Measurements from ENCODE around the gene USO1. TPM values are rescaled to one million over a fixed set of nuclear protein-coding genes. Genes with fewer than 3 reads are reported as not detected.

USO1 gene
- total and polyA plus RNA-seq, 9 of the 15 experiments (the other 6 are each of a cell fraction or from before 2014, with no cell fraction given): 19.3 to 97.8 (median 48.5) TPM

GRCh38 chr4:75717408-75717807 lies 7.0 kb upstream of the USO1 start:
- no TSS peak for BruUV-seq (replicated peaks)
- no peak overlapping the region for H2AFZ ChIP-seq (ENCODE audit: low read depth, low read length)
- H3K36me3 ChIP-seq (ENCODE audit: control insufficient read depth, insufficient read depth, low read length): peaks cover 3% of the 10 kb centered on the region; the same call in 1 of the 3 replicates
- peaks cover 10% of the 10 kb centered on the region for H3K79me2 ChIP-seq (ENCODE audit: control insufficient read depth, insufficient read depth, low read length)
- H3K27me3 ChIP-seq (ENCODE audit: control insufficient read depth in 2 of 2, insufficient read depth in 2 of 2, low read length in 2 of 2): no peaks in the 10 kb centered on the region
- in situ Hi-C loops (cut with MboI): no loop called here
- no peaks in the 10 kb centered on the region for H3K9me3 ChIP-seq (replicated peaks; ENCODE audit: control insufficient read depth, insufficient read depth, low read depth, low read length)
- H3K4me1 ChIP-seq (replicated peaks in 1 of 2; ENCODE audit: control insufficient read depth in 2 of 2, insufficient read depth in 2 of 2, low read length in 2 of 2): peaks cover 4 to 5% of the 10 kb centered on the region in 2 experiments; a peak in 1 of 5 replicates
- no peak for FAIRE-seq
- ChIA-PET POLR2A (no interaction called here), CTCF (ENCODE audit: low intra/inter-chr PET ratio) (no interaction called here)
- H3K4me2 ChIP-seq (ENCODE audit: insufficient read depth, low read length): no peak overlapping the region
- H3K27ac ChIP-seq (ENCODE audit: extremely low read depth, low read depth, low read length): no peak overlapping the region
- no peak for ATAC-seq
- 77% methylated on average over 1 of the region's 1 CpG for WGBS (ENCODE audit: insufficient coverage, low coverage, missing lambda C conversion rate)
- H3K9ac ChIP-seq (ENCODE audit: insufficient read depth in 1 of 2, low read depth in 2 of 2, low read length in 2 of 2): no peak overlapping the region
- no peak for DNase-seq (ENCODE audit: extremely low read depth in 1 of 4, low spot score in 3 of 4)
- H3K9me1 ChIP-seq (ENCODE audit: control insufficient read depth, insufficient read depth, low read length): no peaks in the 10 kb centered on the region
- TF ChIP-seq FOXA1 (IDR thresholded peaks at IDR 0.05; ENCODE audit: borderline replicate concordance): no peak
- no peak for TF ChIP-seq ZFP30 (CRISPR knock-in tag; IDR thresholded peaks at IDR 0.05; ENCODE audit: borderline replicate concordance)
- TF ChIP-seq PHB2 (IDR thresholded peaks at IDR 0.05; ENCODE audit: low read depth): no peak
- TF ChIP-seq CBX8 (IDR thresholded peaks at IDR 0.05; ENCODE audit: borderline replicate concordance, extremely low read depth, low read depth, low read length, poor library complexity, severe bottlenecking): no peak
- no peak for TF ChIP-seq ZNF124 (CRISPR knock-in tag; IDR thresholded peaks at IDR 0.05)
- TF ChIP-seq, protein P1, sequence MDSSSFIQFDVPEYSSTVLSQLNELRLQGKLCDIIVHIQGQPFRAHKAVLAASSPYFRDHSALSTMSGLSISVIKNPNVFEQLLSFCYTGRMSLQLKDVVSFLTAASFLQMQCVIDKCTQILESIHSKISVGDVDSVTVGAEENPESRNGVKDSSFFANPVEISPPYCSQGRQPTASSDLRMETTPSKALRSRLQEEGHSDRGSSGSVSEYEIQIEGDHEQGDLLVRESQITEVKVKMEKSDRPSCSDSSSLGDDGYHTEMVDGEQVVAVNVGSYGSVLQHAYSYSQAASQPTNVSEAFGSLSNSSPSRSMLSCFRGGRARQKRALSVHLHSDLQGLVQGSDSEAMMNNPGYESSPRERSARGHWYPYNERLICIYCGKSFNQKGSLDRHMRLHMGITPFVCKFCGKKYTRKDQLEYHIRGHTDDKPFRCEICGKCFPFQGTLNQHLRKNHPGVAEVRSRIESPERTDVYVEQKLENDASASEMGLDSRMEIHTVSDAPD (CRISPR knock-in tag; IDR thresholded peaks at IDR 0.05): no peak
- no peak for TF ChIP-seq PHF8 (IDR thresholded peaks at IDR 0.05; ENCODE audit: borderline replicate concordance, low read length)
- no peak for TF ChIP-seq KLF13 (tag; IDR thresholded peaks at IDR 0.05; ENCODE audit: borderline replicate concordance, low read depth)
- no peak for TF ChIP-seq ERF (CRISPR knock-in tag; IDR thresholded peaks at IDR 0.05)
- TF ChIP-seq ZNF584 (CRISPR knock-in tag; IDR thresholded peaks at IDR 0.05; ENCODE audit: low read depth): no peak
- TF ChIP-seq GTF2B (IDR thresholded peaks at IDR 0.05; ENCODE audit: extremely low read depth, insufficient read length): no peak
- TF ChIP-seq TAF1 (IDR thresholded peaks at IDR 0.05; ENCODE audit: control insufficient read depth, extremely low read depth, insufficient read depth, low read length, severe bottlenecking): no peak
- TF ChIP-seq TEAD1 (CRISPR knock-in tag; IDR thresholded peaks at IDR 0.05): no peak
- TF ChIP-seq CREB1 (IDR thresholded peaks at IDR 0.05): no peak
- TF ChIP-seq CREB1 (CRISPR knock-in tag; IDR thresholded peaks at IDR 0.05): no peak
- TF ChIP-seq, protein P2, sequence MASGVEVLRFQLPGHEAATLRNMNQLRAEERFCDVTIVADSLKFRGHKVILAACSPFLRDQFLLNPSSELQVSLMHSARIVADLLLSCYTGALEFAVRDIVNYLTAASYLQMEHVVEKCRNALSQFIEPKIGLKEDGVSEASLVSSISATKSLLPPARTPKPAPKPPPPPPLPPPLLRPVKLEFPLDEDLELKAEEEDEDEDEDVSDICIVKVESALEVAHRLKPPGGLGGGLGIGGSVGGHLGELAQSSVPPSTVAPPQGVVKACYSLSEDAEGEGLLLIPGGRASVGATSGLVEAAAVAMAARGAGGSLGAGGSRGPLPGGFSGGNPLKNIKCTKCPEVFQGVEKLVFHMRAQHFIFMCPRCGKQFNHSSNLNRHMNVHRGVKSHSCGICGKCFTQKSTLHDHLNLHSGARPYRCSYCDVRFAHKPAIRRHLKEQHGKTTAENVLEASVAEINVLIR (CRISPR knock-in tag; IDR thresholded peaks at IDR 0.05): no peak
- no peaks in the 10 kb centered on the region for H4K20me1 ChIP-seq (replicated peaks; ENCODE audit: control insufficient read depth, insufficient read depth, low read length)
- H3K4me3 ChIP-seq: no peak overlapping the region
- intact Hi-C loops (cut with micrococcal nuclease): no loop called here
